NCI-H526 treated with DMSO at 0.1 percent for 48 hours (cell line): ENCODE results near the gene CLTCL1.

Experiments used
- DNase-seq: peaks from one replicate; lab custom pipeline; 2025; lab: John Stamatoyannopoulos, UW

The CLTCL1 gene

GRCh38 chr22:19244600-19245352 lies 46.7 kb downstream of the CLTCL1 start:
- DNase-seq, result no peak

- DNase-seq, result no peak
These were observed 48.8 kb downstream of the CLTCL1 start for GRCh38 chr22:19242699-19243098.

DNA sequence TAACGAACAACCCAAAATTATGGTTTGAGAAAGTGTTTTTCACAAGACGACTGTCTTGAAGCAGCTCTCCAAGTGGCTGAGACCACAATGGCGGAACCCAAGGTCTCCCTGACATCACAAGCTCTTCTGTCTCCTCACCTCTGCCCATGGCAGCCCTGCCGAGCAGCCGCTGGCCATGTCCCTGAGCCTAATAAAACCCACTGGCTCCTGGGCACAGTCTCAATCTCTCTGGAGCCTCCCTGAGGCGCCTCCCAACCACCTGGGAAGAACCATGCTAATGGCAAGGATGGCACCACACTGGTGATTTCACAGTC lies 50.0 kb downstream of the CLTCL1 start:
- DNase-seq, result no peak

DNA sequence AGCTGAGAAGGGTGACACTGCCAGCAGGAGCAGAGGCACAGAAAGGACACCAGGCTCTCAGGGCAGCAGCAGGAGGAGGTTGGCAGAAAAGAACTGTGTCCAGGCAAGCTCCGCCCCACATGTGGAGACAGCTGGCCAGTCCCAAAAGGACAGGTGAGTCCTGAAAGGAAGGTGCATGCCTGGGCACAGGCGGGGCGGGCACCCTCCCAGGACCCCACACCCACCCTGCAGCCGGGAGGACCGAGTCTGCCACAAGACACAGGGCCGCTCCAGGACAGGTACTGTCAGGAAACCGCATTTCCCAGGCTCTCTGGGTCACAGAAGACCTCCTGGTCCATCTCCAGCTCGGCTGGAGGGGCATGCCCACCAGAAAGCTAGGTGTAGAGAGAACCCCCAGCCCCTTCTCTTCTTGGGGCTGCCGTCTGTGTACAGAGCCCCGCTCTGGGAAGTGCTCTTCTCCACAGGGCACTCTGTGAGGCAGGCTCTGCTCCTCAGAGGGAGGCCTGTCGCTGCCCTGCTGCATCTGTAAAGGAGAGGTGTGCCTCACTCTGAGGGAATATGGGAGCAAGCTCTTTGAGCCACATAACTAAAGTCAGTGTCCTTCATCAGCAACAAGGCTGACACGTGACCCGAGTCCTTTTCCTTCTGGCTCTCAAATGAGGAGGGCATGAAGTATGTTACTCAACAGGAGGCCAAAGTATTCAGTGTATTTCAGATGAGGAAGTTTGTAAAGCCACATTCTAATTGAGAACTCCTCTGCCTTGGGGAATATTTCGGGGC lies 50.5 kb downstream of the CLTCL1 start:
- no peak for DNase-seq

- DNase-seq, result no peak
These were observed 52.1 kb downstream of the CLTCL1 start for GRCh38 chr22:19239464-19239863.

GRCh38 chr22:19238900-19239299 lies 52.6 kb downstream of the CLTCL1 start:
- DNase-seq, result no peak

- DNase-seq, result no peak
These were observed 55.6 kb downstream of the CLTCL1 start for GRCh38 chr22:19235874-19236273.

DNA sequence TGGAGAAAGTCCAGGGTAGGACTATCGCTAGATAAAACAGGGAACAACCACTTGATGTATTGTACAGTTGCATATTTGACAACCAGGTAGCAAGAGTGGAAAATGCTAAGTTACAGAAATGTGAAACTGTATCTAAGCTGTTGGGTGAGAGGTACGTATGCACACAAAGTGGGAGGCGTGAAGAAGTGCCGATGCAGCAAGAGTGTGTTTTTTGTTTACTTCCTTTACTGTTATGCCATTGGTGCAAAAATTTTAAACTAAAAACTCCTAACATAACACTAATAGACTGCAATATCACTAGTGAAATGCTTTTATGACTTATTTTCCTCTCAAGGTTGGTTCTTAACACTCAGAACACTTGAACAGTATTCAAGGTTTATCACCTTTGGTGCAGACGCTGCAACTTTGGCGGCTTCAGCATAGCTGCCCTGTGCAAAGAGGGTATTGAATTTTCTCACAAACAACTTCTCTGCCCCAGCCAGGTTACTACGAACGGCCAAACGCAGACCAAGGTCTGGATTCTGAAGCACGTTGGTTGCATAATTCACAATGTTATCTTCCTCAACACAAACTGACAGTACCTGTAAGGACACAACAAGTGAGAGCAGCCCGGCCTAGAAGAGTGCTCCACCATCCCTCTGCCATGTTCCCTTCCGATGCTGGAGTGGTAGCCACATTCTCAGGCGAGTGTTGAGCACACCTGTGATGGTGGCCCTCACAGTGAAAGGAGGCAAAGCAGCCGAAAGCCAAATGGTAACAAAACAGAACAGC lies 57.2 kb downstream of the CLTCL1 start:
- no peak for DNase-seq

DNA sequence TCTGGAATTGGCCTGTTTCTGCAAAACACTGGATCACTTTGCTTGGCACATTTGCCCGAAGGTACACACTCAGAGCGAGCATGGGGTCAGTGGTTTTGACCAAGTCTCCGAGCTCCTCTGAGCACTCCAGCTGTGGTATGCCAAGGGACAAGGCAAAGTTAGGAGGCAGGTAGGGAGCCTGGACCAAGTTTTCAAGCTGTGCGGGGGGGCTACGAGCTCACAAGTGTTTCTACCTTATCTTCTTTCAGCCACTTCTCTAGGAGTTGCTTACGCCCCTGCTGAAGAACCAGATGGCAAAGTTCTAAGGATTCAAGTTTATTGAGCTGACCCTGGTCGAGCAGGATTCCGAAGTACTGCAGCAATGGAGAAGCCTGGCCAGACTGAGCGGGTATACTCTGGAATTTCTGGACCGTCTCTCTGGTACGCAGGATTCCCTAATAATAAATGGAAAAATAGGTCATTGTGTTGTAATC lies 58.3 kb downstream of the CLTCL1 start:
- no peak for DNase-seq

- no peak for DNase-seq
These were observed 58.9 kb downstream of the CLTCL1 start for GRCh38 chr22:19232623-19233022.

- DNase-seq, result no peak
These were observed 59.5 kb downstream of the CLTCL1 start for GRCh38 chr22:19231986-19232385.

DNA sequence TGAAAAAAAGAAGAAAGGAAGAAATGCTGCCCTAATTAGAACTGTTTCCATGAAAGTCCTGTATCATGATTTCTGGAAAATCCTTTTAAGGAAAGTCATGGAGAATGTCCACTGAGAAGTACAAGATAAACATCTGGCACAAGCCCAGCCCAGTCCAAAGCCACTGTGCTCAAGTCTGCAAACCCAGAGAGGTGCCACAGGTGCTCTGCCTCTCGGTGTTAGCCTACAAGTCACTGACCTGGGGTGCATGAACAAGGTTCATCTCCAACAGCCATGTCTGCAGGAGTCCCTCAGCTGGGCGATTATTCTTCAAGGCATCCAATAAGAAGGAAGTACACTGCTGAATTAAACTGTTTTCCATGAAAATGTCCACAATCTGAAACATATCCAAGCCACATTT lies 61.9 kb downstream of the CLTCL1 start:
- DNase-seq, result no peak

GRCh38 chr22:19228179-19228578 lies 63.3 kb downstream of the CLTCL1 start:
- DNase-seq, result no peak

DNA sequence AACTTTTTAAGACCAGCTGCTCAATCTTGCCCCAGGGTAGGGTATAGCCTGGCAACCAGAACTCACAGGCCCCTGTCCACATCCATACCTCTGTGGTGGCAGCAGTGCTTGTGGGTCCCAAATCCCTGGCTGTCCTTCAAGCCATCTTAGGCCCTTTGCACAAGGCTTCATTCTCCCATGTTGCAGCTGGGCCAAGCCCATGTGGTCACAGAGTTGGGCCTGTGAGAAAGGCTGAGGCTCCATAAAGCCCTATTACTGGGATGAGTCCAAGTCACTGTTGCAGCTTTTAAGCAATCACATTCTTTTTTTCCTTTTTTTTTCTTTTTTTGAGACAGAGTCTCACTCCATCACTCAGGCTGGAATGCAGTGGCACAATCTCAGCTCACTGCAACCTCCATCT lies 65.1 kb downstream of the CLTCL1 start:
- no peak for DNase-seq

GRCh38 chr22:19225560-19225959 lies 66.0 kb downstream of the CLTCL1 start:
- DNase-seq, result no peak

DNA sequence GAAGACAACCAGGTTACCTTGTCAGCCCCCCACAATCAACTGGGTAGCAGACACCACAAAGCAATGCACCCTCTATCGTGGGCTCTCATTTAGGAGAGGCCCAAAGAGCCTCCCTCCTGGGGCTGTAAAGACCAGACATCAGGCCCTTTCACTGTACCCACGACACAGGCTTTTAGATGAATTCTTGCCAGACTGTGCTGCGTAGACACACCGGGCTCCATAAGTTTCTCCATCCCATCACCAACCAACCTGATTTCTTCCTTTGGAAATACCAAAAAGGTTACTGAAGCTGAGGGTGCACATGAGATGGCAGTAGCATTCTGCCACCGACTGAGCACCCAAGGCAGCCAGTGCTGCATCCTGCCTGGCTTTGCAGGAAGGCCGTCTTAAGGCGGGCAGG lies 66.5 kb downstream of the CLTCL1 start:
- no peak for DNase-seq

DNA sequence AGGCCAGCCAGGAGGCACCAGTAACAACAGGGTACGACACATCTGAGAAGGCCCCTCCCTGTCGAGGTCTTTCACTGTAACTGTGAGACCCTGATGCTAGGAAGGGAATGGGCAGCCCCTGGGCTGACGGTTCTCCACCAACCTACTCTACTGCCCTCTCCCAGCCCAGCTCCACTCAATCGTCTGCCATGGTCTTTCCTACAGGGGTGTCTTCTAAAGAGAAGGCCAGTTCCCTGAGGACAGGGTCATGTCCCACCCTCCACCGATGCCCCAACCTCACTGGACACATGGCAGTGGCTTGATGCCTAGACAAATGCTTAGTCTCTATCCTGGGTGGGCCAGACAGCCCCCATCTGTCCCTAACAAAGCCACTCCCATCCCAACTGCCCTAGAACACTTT lies 67.0 kb downstream of the CLTCL1 start:
- DNase-seq, result no peak

DNA sequence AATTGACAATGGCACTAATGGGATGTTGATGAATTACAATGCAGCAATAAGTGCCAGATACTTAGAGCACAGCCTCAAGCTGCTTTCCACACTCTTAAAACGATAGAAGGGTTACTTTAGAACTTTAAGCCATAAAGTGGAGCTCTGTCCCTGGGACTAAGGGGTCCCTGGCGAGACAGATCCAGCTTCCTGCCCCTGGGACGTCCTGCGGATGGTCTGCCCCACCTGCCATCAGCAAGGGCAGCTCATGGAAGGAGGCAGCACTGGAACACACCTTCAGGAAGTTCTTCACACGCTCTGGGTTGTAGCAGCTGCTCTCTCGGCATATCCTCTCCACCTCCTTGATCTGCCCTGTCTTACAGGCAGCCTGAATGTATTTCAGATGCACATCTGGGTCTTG lies 67.9 kb downstream of the CLTCL1 start:
- DNase-seq, result no peak

GRCh38 chr22:19223110-19223509 lies 68.4 kb downstream of the CLTCL1 start:
- no peak for DNase-seq

DNA sequence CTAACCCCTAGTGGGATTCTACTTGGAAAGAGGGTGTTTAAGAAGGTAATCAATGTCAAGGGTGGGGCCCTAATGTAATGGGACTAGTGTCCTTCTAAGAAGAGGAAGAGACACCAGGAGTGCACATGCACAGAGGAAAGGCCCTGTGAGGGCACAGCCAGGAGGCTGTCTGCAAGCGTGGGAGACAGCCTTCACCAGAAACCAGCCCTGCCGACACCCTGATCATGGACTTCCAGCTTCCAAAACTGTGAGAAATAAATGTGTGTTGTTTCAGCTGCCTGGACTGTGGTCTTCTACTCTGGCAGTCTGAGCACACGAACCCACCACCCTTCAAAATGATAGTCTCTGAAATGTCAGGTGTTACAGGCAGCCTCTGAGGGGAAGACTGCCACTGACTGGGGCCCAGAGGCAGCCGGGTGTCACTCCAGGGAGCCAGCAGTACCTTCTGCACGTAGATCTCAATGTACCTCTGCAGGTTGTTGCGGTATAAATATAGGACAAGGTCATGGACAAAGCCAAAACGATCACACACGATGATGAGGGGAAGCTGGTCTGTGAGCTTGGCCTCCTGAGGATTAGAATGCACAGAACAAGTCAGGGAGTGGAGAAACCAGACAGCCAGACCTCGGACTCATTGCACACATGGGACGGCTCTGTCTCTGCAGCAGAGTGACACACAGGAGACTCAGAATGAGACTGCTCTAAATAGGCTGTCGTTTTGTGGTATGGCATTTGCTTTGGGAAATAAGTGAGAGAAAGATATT lies 69.1 kb downstream of the CLTCL1 start:
- DNase-seq, result no peak

DNA sequence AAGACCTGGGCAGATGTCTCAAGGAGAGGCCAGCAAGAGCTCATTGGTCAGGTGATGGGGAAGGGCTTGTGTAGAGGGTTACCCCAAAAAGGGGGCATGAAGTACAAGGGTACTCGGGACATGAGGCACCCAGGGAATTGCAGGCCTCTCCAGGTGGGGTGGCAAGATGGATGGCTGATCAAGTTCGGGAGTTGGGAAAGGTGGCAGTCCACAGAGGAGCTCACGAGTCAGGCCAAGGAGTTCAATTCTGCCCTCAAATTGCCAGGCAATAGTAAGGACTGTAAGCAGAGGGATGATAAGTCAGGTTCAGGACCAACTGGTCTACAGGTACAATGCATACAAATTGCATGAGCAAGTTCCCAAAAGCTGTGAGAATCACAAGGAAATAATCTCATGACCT lies 70.7 kb downstream of the CLTCL1 start:
- DNase-seq, result no peak
